NCI-H82 treated with DMSO at 0.1 percent for 48 hours (cell line): ENCODE data around the gene BBS9.
"Not testable (repeated sequence)": the region's sequence is repeated elsewhere in the genome, so short reads cannot be mapped to it uniquely, and the experiment has no call there.

Experiments used
- DNase-seq: peaks from one replicate; lab custom pipeline; 2025; ENCODE audit not compliant: unreplicated experiment; lab: John Stamatoyannopoulos, UW

The BBS9 gene

GRCh38 chr7:33485747-33486493 lies 356.6 kb downstream of the BBS9 start:
- no peak for DNase-seq

- DNase-seq = no peak
These were observed 357.3 kb downstream of the BBS9 start for GRCh38 chr7:33486633-33487032.

GRCh38 chr7:33487998-33488682 lies 358.8 kb downstream of the BBS9 start:
- no peak for DNase-seq

DNA sequence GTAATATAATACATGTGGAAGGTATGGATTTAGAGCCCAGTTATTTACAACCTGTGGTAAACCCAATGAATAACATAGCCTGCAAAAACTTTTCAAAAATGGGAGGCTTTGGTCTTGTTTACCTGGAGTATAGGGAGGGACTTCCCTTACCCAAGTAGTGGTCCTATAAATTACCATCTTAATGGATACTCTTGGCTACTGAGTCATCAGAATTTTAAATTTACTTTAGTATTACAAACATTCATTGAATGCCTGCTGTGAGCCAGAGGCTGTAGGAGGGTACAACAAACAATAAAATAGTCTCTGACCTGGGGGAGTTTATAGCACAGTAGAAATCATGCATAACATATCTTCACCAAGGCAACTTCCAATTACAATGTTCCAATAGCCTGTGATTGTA lies 365.1 kb downstream of the BBS9 start:
- DNase-seq = no peak

DNA sequence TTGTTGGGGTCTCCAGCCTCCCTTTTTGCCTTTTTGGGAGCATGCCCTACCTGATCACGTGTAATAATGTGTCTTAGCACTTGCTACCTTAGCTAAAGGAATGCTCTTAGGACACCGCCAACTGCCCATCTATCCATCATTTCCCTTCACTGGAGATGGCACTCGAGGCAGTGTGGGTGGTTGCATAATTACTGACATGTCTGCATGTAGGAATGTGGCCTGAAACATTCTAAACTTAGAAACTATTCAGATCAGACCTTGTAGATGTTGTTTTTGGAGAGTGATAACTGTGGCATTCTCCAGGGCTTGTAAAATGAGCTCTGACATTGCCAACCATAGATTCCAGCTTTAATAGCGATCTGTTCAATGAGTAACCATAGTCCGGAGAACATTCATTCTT lies 365.8 kb downstream of the BBS9 start:
- DNase-seq = no peak

DNA sequence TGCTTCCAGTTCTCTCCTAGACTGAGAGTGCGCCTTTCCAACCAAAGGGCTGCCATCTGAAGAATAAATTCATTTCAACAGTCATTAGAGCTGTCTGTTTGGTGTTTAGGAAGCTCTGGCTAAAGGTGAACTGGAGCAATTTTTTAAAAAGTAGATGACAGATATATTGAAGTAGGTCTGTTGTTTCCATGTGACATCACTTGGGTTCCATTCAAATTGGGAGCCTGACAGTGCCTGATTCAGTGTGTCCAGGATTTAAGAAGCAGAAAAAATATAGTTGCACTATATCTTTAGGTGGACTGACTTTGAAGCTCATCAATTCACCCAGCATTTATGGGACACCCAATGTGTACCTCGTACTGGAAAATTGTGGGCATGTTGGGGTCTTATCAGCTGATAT lies 367.7 kb downstream of the BBS9 start:
- DNase-seq = no peak

DNA sequence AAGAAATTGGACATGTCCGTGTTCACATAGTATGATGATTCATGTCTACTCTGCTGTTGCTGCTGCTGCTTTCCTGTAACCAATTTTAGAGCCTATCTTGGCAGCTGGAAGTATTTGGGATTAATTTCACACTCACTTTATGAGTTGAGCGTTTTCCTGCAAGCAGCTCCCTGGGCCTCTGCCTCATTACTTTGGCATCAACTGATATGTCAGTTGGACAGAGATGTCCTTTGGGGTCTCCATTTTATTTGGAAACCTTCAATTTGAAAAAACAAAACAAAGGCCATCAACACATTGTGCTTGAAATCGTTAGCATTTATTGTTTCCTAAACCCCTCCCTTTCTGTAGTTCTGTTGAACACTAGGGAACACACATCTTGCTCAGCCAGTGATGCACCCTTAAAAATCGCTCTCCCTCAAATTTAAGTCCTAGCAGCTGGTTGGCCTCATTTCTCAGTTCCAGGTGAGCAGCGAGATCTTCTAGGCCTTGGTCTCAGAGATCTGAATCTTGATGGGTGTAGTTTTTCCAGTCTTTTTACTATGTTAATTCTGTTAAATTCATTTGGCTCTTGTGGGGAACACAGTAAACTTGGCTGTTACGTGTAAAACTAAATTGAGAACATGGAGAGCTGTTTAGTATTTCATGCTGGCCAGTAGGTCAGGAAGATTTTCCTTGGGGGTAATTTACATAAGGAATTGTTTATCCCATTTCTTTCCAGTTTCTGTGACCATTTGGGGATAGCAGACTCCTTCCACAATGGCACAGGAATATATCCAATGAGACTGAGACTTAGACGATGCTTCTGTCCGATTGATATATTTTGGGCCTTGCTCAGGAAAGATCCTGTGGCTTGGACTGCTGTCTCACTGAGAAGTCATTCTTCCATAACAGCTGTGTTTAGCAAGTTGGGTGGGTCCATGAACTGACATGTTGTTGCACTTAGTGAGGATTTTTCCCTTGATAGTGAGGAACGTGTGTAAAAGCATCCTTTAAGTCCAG lies 371.6 kb downstream of the BBS9 start:
- DNase-seq = no peak

GRCh38 chr7:33503014-33503413 lies 373.6 kb downstream of the BBS9 start:
- DNase-seq = no peak

- no peak for DNase-seq
These were observed 374.4 kb downstream of the BBS9 start for GRCh38 chr7:33503736-33504135.

DNA sequence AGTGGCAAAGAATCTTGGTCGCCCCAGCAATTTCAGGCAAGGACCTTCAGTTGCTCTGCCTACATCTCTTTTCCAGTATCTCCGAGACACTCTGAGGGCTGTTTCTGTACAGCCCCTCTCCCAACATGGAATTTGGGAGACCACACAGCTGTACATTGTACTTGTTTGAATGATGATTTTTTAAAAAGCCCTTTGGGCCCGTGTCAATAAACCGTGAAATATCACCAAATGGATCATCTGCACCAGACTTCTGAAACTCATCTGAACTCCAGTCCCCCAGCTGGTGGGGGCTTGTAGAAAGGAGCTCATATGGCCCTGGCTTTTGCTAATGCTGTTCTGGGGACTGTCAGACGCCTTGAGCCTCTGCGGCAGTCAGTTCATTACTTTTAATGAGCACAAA lies 374.9 kb downstream of the BBS9 start:
- no peak for DNase-seq

DNA sequence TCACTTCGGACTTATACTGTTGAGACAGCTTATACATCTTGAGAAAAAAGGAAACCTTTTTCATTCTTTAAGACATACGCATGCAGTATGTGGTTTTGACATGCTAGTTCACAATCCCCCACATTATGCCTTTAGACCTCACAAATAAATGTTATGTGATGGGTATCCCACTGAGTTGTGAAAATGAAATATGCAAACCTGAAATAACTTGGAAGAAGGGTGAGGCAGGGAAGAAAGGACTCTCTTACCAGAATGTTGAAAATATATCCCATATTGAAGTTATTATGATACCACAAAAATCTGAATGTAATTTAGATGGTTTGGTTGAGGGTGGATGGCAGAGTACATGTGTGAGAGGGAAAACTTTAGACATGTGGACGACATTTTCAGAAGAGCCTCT lies 379.8 kb downstream of the BBS9 start:
- DNase-seq = no peak

DNA sequence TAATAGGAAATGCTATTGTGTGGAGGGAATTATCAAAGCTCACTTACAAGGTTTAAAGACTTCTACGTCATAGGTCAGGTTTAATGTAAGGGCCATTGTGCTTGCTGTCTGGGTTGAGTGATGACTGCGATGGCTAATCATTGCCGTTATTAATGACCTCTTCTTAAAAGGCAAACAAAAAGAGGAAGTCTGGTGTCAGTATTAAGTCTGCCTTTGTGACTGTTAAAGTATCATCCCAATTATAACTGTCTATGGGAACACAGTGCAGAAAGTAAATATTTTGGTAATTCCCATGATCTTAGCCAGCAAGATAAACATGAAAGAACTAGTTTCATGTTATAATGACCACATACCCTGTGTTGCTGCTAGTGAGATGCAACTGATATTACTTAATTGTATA lies 382.4 kb downstream of the BBS9 start:
- no peak for DNase-seq

GRCh38 chr7:33516568-33516967 lies 387.2 kb downstream of the BBS9 start:
- no peak for DNase-seq

DNA sequence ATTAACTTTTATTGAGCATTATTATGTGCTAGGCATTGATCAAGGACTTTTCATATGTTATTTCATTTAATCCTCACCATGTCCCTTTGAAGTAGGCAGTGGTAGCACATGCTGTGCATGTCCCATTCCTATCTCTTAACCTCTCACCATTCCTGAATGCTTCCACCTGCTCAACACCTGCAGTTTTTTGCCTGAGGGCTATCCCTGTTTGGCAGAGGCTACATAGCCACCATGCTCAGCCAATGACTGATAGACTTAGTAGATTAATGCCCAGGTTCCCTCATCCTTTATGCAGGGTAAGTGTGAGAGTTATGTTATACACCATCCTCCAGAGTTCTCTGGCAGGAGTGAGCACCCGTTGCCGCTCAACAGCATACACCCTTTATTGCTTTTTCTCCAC lies 387.8 kb downstream of the BBS9 start:
- no peak for DNase-seq

GRCh38 chr7:33527008-33527407 lies 397.6 kb downstream of the BBS9 start:
- DNase-seq = not testable (repeated sequence)

DNA sequence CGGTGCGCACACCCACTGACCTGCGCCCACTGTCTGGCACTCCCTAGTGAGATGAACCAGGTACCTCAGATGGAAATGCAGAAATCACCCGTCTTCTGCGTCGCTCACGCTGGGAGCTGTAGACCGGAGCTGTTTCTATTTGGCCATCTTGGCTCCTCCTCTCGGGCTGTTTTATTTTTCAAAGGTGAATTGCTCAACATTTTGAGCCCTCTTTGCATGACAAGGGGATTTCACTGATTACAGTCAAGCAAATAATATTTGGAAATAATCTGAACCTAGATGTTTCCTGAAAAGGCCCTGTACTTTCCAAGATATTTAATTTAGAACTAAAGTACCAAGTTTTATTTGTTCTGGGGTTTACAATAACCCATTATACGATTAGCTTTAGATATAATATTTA lies 398.2 kb downstream of the BBS9 start:
- not testable (repeated sequence) for DNase-seq

GRCh38 chr7:33529070-33529469 lies 399.7 kb downstream of the BBS9 start:
- no peak for DNase-seq

GRCh38 chr7:33530664-33531063 lies 401.3 kb downstream of the BBS9 start:
- no peak for DNase-seq

- no peak for DNase-seq
These were observed 402.5 kb downstream of the BBS9 start for GRCh38 chr7:33531888-33532287.

GRCh38 chr7:33534833-33535232 lies 405.5 kb downstream of the BBS9 start:
- DNase-seq = no peak

GRCh38 chr7:33535989-33536388 lies 406.6 kb downstream of the BBS9 start:
- no peak for DNase-seq
